GM21529 (cell line): ENCODE results near the gene HPD.

Source experiments
- ATAC-seq: cut with Tn5 transposase; IDR thresholded peaks from one replicate; pipeline ENCODE4 v1.9.1; 2021; ENCODE audit not compliant: unreplicated experiment

HPD gene

GRCh38 chr12:121828826-121829225 lies 29.8 kb downstream of the HPD start:
- ATAC-seq: no peak

GRCh38 chr12:121828306-121828705 lies 30.4 kb downstream of the HPD start:
- ATAC-seq: no peak

GRCh38 chr12:121827351-121828099 lies 31.1 kb downstream of the HPD start:
- ATAC-seq: no peak

GRCh38 chr12:121826318-121827150 lies 32.1 kb downstream of the HPD start:
- no peak for ATAC-seq

GRCh38 chr12:121825041-121825523 lies 33.6 kb downstream of the HPD start:
- ATAC-seq: no peak

GRCh38 chr12:121823727-121824115 lies 34.9 kb downstream of the HPD start:
- no peak for ATAC-seq

GRCh38 chr12:121823101-121823726 lies 35.4 kb downstream of the HPD start:
- ATAC-seq: no peak

- ATAC-seq: no peak
Observed at GRCh38 chr12:121822393-121823100, 36.1 kb downstream of the HPD start.

GRCh38 chr12:121820056-121820455 lies 38.6 kb downstream of the HPD start:
- no peak for ATAC-seq

GRCh38 chr12:121819212-121819949 lies 39.3 kb downstream of the HPD start:
- ATAC-seq: no peak

- no peak for ATAC-seq
Observed at GRCh38 chr12:121817648-121818043, 41.0 kb downstream of the HPD start.

- ATAC-seq: no peak
Observed at GRCh38 chr12:121816925-121817647, 41.6 kb downstream of the HPD start.

GRCh38 chr12:121815263-121815662 lies 43.4 kb downstream of the HPD start:
- ATAC-seq: no peak

GRCh38 chr12:121814429-121815119 lies 44.1 kb downstream of the HPD start:
- ATAC-seq: no peak

GRCh38 chr12:121813951-121814350 lies 44.7 kb downstream of the HPD start:
- ATAC-seq: no peak

- ATAC-seq: no peak
Observed at GRCh38 chr12:121812921-121813896, 45.5 kb downstream of the HPD start.

GRCh38 chr12:121812320-121812871 lies 46.3 kb downstream of the HPD start:
- peak; percentile 29 for ATAC-seq
